Measurements from ENCODE around the gene PGBD1. TPM values are rescaled to one million over a fixed set of nuclear protein-coding genes. Genes with fewer than 3 reads are reported as not detected.

The PGBD1 gene
- total RNA-seq, 1 experiment from 2014 or later, result 9.0 TPM

DNA sequence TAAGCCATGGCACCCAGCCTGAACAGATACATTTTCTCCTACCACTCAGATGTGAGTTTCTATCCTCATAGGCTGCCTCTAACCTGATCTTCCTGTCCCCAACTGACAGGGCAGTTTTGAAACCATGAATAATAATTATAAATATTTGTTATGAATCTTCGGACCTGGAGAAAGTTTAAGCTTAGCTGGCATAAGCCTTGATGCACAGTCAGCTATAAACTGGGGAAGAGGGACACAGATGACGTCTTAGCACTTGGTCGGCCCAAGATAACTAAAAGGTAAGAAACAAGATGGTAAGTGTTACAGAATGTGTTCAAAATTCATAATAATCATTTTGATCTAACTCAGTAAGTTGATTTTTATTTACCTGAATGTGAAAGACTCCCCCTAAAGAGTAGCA lies 37.4 kb upstream of the PGBD1 start:
- Histone ChIP-seq H2AFZ (ENCODE audit: low read length) (no peak overlapping the region), H3K27ac (ENCODE audit: low read length) (no peak overlapping the region), H3K9me3 (ENCODE audit: low read length) (no peaks in the 10 kb centered on the region), H3K4me3 (ENCODE audit: low read length) (no peak overlapping the region), H3K27me3 (ENCODE audit: low read length) (no peaks in the 10 kb centered on the region), H3K36me3 (ENCODE audit: low read depth, low read length) (0 out of 2 replicates have a peak, but pooled peaks cover 12% of the 10 kb centered on the region), H3K4me2 (ENCODE audit: low read length) (no peak overlapping the region), H3K9me2 (replicated peaks; ENCODE audit: low read length) (no peaks in the 10 kb centered on the region), H3K9ac (ENCODE audit: low read length) (no peak overlapping the region), H3F3A (ENCODE audit: low read length, unreplicated experiment) (no peaks in the 10 kb centered on the region), H4K20me1 (ENCODE audit: low read length) (no peaks in the 10 kb centered on the region), H3K79me2 (ENCODE audit: low read length) (no peaks in the 10 kb centered on the region), H3K4me1 (ENCODE audit: insufficient read depth, low read length) (no peaks in the 10 kb centered on the region)
- BruUV-seq (replicated peaks), result no TSS peak
- TF ChIP-seq, protein P1, sequence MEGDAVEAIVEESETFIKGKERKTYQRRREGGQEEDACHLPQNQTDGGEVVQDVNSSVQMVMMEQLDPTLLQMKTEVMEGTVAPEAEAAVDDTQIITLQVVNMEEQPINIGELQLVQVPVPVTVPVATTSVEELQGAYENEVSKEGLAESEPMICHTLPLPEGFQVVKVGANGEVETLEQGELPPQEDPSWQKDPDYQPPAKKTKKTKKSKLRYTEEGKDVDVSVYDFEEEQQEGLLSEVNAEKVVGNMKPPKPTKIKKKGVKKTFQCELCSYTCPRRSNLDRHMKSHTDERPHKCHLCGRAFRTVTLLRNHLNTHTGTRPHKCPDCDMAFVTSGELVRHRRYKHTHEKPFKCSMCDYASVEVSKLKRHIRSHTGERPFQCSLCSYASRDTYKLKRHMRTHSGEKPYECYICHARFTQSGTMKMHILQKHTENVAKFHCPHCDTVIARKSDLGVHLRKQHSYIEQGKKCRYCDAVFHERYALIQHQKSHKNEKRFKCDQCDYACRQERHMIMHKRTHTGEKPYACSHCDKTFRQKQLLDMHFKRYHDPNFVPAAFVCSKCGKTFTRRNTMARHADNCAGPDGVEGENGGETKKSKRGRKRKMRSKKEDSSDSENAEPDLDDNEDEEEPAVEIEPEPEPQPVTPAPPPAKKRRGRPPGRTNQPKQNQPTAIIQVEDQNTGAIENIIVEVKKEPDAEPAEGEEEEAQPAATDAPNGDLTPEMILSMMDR (conservative IDR thresholded peaks at IDR 0.05; ENCODE audit: low read depth, low read length), result no peak
- TF ChIP-seq EZH2phosphoT487 (IDR thresholded peaks at IDR 0.05; ENCODE audit: borderline replicate concordance, low read length) (no peak), EZH2 (IDR thresholded peaks at IDR 0.05; ENCODE audit: low read length, unreplicated experiment) (no peak)
- ChIA-PET CTCF (no interaction called here), POLR2A (ENCODE audit: unreplicated experiment) (no interaction called here)
- ATAC-seq (no peak), DNase-seq (no peak)
- intact Hi-C loops (cut with micrococcal nuclease), result no loop called here

DNA sequence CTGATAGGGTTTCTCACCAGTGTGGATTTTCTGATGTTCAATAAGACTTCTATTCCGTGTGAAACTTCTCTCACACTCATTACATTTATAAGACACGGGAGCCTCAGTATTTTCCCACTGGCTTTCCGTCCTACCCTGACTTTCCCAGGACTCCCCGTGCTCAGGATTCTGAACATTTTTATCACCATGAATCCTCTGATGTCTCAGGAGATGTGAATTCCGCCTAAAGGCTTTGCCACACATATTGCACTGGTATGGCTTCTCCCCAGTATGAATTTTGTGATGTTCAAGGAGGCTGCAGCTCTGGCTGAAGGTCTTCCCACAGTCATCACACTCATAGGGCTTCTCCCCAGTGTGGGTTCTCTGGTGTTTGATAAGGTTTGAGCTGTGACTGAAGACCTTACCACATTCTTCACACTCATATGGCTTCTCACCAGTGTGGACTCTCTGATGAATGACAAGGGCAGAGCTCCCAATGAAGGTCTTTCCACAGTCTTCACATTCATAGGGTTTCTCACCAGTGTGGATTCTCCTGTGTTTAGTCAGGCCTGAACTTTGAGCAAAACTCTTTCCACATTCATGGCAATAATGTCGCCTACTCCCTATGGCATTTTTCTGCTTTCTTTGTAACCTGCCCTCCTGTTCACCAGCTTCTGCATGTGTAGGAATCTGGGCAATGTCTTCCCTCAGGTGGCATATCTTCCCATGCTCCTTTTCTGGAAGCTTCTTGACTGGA lies 36.0 kb upstream of the PGBD1 start:
- intact Hi-C loops (cut with micrococcal nuclease), result no loop called here
- ChIA-PET POLR2A (ENCODE audit: unreplicated experiment) (no interaction called here), CTCF (no interaction called here)
- H3K9me3 ChIP-seq (ENCODE audit: low read length), result no peaks in the 10 kb centered on the region
- no peaks in the 10 kb centered on the region for H3K4me1 ChIP-seq (ENCODE audit: insufficient read depth, low read length)
- 0 out of 2 replicates have a peak, but pooled peaks cover 12% of the 10 kb centered on the region for H3K36me3 ChIP-seq (ENCODE audit: low read depth, low read length)
- no peaks in the 10 kb centered on the region for H3K9me2 ChIP-seq (replicated peaks; ENCODE audit: low read length)
- BruUV-seq (replicated peaks), result TSS peak; percentile 2
- no peak overlapping the region for H3K9ac ChIP-seq (ENCODE audit: low read length)
- H3K79me2 ChIP-seq (ENCODE audit: low read length), result peaks cover 2% of the 10 kb centered on the region; the same call in 1 of the 2 replicates
- DNase-seq (no peak), ATAC-seq (no peak)
- no peak overlapping the region for H3K27ac ChIP-seq (ENCODE audit: low read length)
- no peak overlapping the region for H3K4me3 ChIP-seq (ENCODE audit: low read length)
- no peak overlapping the region for H3K4me2 ChIP-seq (ENCODE audit: low read length)
- no peaks in the 10 kb centered on the region for H3K27me3 ChIP-seq (ENCODE audit: low read length)
- H3F3A ChIP-seq (ENCODE audit: low read length, unreplicated experiment), result no peaks in the 10 kb centered on the region
- no peak overlapping the region for H2AFZ ChIP-seq (ENCODE audit: low read length)
- TF ChIP-seq EZH2phosphoT487 (IDR thresholded peaks at IDR 0.05; ENCODE audit: borderline replicate concordance, low read length), result no peak
- TF ChIP-seq EZH2 (IDR thresholded peaks at IDR 0.05; ENCODE audit: low read length, unreplicated experiment), result no peak
- TF ChIP-seq, protein P1 (conservative IDR thresholded peaks at IDR 0.05; ENCODE audit: low read depth, low read length), result no peak
- H4K20me1 ChIP-seq (ENCODE audit: low read length), result no peaks in the 10 kb centered on the region

- Histone ChIP-seq H3F3A (ENCODE audit: low read length, unreplicated experiment) (no peaks in the 10 kb centered on the region), H3K4me2 (ENCODE audit: low read length) (no peak overlapping the region), H2AFZ (ENCODE audit: low read length) (no peak overlapping the region), H3K27ac (ENCODE audit: low read length) (no peak overlapping the region), H4K20me1 (ENCODE audit: low read length) (no peaks in the 10 kb centered on the region), H3K79me2 (ENCODE audit: low read length) (peaks cover 19% of the 10 kb centered on the region), H3K36me3 (ENCODE audit: low read depth, low read length) (0 out of 2 replicates have a peak, but pooled peaks cover 12% of the 10 kb centered on the region), H3K9me2 (replicated peaks; ENCODE audit: low read length) (no peaks in the 10 kb centered on the region), H3K4me1 (ENCODE audit: insufficient read depth, low read length) (peaks cover 12% of the 10 kb centered on the region), H3K9ac (ENCODE audit: low read length) (no peak overlapping the region), H3K9me3 (ENCODE audit: low read length) (no peaks in the 10 kb centered on the region), H3K27me3 (ENCODE audit: low read length) (no peaks in the 10 kb centered on the region), H3K4me3 (ENCODE audit: low read length) (no peak overlapping the region)
- TF ChIP-seq, protein P1 (conservative IDR thresholded peaks at IDR 0.05; ENCODE audit: low read depth, low read length), result no peak
- TF ChIP-seq EZH2phosphoT487 (IDR thresholded peaks at IDR 0.05; ENCODE audit: borderline replicate concordance, low read length) (no peak), EZH2 (IDR thresholded peaks at IDR 0.05; ENCODE audit: low read length, unreplicated experiment) (no peak)
- CTCF ChIA-PET, result no interaction called here
- intact Hi-C loops (cut with micrococcal nuclease), result no loop called here
- POLR2A ChIA-PET (ENCODE audit: unreplicated experiment), result no interaction called here
- DNase-seq (no peak), ATAC-seq (no peak)
- BruUV-seq (replicated peaks), result no TSS peak
These were observed 32.5 kb upstream of the PGBD1 start for GRCh38 chr6:28248916-28249315.
